ELR (cell line): ENCODE data around the gene RNASEL.
"Not testable (repeated sequence)": the region's sequence is repeated elsewhere in the genome, so short reads cannot be mapped to it uniquely, and the experiment has no call there.

Experiments
- DNase-seq: peaks from one replicate; pipeline ENCODE4 v3.0.0-alpha.2; 2015; ENCODE audit warnings: low read depth

Gene RNASEL

GRCh38 chr1:182563095-182563494 lies 26.0 kb downstream of the RNASEL start:
- DNase-seq: peak; percentile 4

- no peak for DNase-seq
Observed at GRCh38 chr1:182561456-182561855, 27.6 kb downstream of the RNASEL start.

GRCh38 chr1:182560392-182560984 lies 28.6 kb downstream of the RNASEL start:
- no peak for DNase-seq

- DNase-seq: peak; percentile 17
Observed at GRCh38 chr1:182556279-182556678, 32.8 kb downstream of the RNASEL start.

- DNase-seq: no peak
Observed at GRCh38 chr1:182555493-182555892, 33.6 kb downstream of the RNASEL start.

- peak; percentile 10 for DNase-seq
Observed at GRCh38 chr1:182552527-182552926, 36.5 kb downstream of the RNASEL start.

- no peak for DNase-seq
Observed at GRCh38 chr1:182549811-182550210, 39.2 kb downstream of the RNASEL start.

- no peak for DNase-seq
Observed at GRCh38 chr1:182549346-182549745, 39.7 kb downstream of the RNASEL start.

GRCh38 chr1:182533896-182534295 lies 55.2 kb downstream of the RNASEL start:
- DNase-seq: no peak

GRCh38 chr1:182528206-182528605 lies 60.9 kb downstream of the RNASEL start:
- not testable (repeated sequence) for DNase-seq

- peak; percentile 35 for DNase-seq
Observed at GRCh38 chr1:182527680-182528079, 61.4 kb downstream of the RNASEL start.

GRCh38 chr1:182525342-182525741 lies 63.7 kb downstream of the RNASEL start:
- DNase-seq: no peak
